SU-DHL-6 (cell line): ENCODE measurements around the gene RFLNA.

Source experiments
- EZH2phosphoT487 ChIP-seq: fragments of 200-600 bp; sonication (generic), shearing (Covaris generic); conservative IDR thresholded peaks from 2 replicates; pipeline ENCODE4 v1.6.1; 2018; ENCODE audit warnings: mild to moderate bottlenecking, antibody characterized with exemption, low read length, moderate library complexity, mixed read lengths
- TF ChIP-seq, protein P1 (sequence below): fragments of 200-600 bp; sonication (generic); IDR thresholded peaks from one replicate; pipeline ENCODE4 v1.5.1; 2017; ENCODE audit warnings: antibody characterized with exemption, mild to moderate bottlenecking, low read length, moderate library complexity; ENCODE audit not compliant: insufficient read depth, poor library complexity, severe bottlenecking

GRCh38 chr12:124310785-124311184, 15.9 kb downstream of the RFLNA start:
- no peak for TF ChIP-seq EZH2phosphoT487
- TF ChIP-seq, protein P1, sequence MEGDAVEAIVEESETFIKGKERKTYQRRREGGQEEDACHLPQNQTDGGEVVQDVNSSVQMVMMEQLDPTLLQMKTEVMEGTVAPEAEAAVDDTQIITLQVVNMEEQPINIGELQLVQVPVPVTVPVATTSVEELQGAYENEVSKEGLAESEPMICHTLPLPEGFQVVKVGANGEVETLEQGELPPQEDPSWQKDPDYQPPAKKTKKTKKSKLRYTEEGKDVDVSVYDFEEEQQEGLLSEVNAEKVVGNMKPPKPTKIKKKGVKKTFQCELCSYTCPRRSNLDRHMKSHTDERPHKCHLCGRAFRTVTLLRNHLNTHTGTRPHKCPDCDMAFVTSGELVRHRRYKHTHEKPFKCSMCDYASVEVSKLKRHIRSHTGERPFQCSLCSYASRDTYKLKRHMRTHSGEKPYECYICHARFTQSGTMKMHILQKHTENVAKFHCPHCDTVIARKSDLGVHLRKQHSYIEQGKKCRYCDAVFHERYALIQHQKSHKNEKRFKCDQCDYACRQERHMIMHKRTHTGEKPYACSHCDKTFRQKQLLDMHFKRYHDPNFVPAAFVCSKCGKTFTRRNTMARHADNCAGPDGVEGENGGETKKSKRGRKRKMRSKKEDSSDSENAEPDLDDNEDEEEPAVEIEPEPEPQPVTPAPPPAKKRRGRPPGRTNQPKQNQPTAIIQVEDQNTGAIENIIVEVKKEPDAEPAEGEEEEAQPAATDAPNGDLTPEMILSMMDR: no peak
